Adrenal gland (tissue), 12 donors: ENCODE measurements around the gene COX11. TPM values are rescaled to one million over a fixed set of nuclear protein-coding genes. Genes with fewer than 3 reads are reported as not detected.

Source experiments
- DNase-seq, 7 donors: peaks; one replicate each; pipeline ENCODE4 v3.0.0-alpha.2; 2019 to 2020
- H3K27ac ChIP-seq, 5 donors: fragments of 200-600 bp; sonication (generic) in 4 of 5; 1 replicate in 3 of 5; 2 replicates in 2 of 5; pipeline versions ENCODE4 v1.5.1 to v1.8.0; 2016 to 2020; ENCODE audit warnings: mild to moderate bottlenecking in 1 of 5
- H3K27me3 ChIP-seq: fragments of 200-600 bp; 2 replicates; pipeline ENCODE4 v1.8.0; 2021
- H3K36me3 ChIP-seq, 2 donors: fragments of 200-600 bp; replicated peaks in 1 of 2; 1 replicate in 1 of 2; 2 replicates in 1 of 2; pipeline versions ENCODE4 v1.5.1 to v1.8.0; 2018 to 2022
- H3K4me1 ChIP-seq, 2 donors: fragments of 200-600 bp; replicated peaks in 1 of 2; 1 replicate in 1 of 2; 2 replicates in 1 of 2; pipeline versions ENCODE4 v1.5.1 to v1.8.0; 2018 to 2021
- H3K4me3 ChIP-seq, 4 donors: fragments of 200-600 bp; sonication (generic) in 3 of 4; one replicate each; pipeline ENCODE4 v1.5.1; 2016 to 2018
- H3K9me3 ChIP-seq, 3 donors: fragments of 200-600 bp; sonication (generic) in 1 of 3; replicated peaks in 1 of 3; 1 replicate in 2 of 3; 2 replicates in 1 of 3; pipeline versions ENCODE4 v1.5.1 to v1.8.0; 2016 to 2021
- CTCF ChIP-seq, 6 experiments: fragments of 450-650 bp in 4 of 6; fragments of 200-600 bp in 2 of 6; sonication (generic) in 1 of 6; IDR thresholded peaks; 1 replicate in 5 of 6; 2 replicates in 1 of 6; pipeline versions ENCODE4 v1.5.1 to v1.8.0; 2016 to 2021; ENCODE audit warnings: antibody characterized with exemption in 6 of 6, mild to moderate bottlenecking in 2 of 6, moderate library complexity in 1 of 6
- POLR2A ChIP-seq, 2 donors: fragments of 450-650 bp; IDR thresholded peaks; one replicate each; pipeline ENCODE4 v1.6.1; 2017; ENCODE audit warnings: antibody characterized with exemption in 2 of 2, mild to moderate bottlenecking in 2 of 2, moderate library complexity in 1 of 2
- WGBS, 4 donors: extraction: QIAGEN DNeasy Blood & Tissue Kit in 2 of 4; methylation state at CpG; one replicate each; pipeline versions ENCODE4 v1.1.5 to v1.1.7; 2013 to 2017; 5-methylcytosine and 5-hydroxymethylcytosine counted together
- intact Hi-C, 2 donors: fragments of 100-400 bp; cut with DNase I; formaldehyde crosslinking; loops; one replicate each; pipeline versions ENCODE4 v1.14.1 to v1.15.0; 2022 to 2023
- polyA plus RNA-seq, 3 donors: library from polyadenylated mRNA; stranded (reverse); fragments of 200-250 nt in 2 of 3; fragments of 350-450 nt in 1 of 3; fragmentation: Illumina TruSeq in 1 of 3; extraction: RNeasy Lipid Tissue Mini Kit (QIAGEN cat#74804) in 1 of 3; gene quantifications; one replicate each; pipeline ENCODE4 v1.2.3, GENCODE V29; 2013 to 2014
- total RNA-seq, 9 donors: library from RNA; depleted of rRNA in 4 of 9; stranded (reverse); fragments of >200 nt in 4 of 9; fragments of 120-200 nt in 1 of 9; fragmentation: NEBNext Ultra II Directional in 1 of 9; extraction: Animal tissue kit (Norgen Biotek cat#: 25700) in 1 of 9; gene quantifications; one replicate each; pipeline versions ENCODE4 v1.1.0 to v1.2.4, GENCODE V29; 2013 to 2023
- donor health status: healthy with polysubstance abuse.
- donor health status: Bipolar disorder and iron deficiency.
- donor health status: DM: yes; HTN: yes; CAD: no.
- donor health status: DM: no; HTN: no; CAD: no.
- donor health status: DM: no; HTN: no; CAD: no.
- donor health status: DM: yes; HTN: yes; CAD: no.

COX11 gene
- total and polyA plus RNA-seq, 12 donors: 16.8 to 63.5 (median 50.0) TPM

- no peak for DNase-seq
- no peak for TF ChIP-seq CTCF (IDR thresholded peaks at IDR 0.05)
- no peak for TF ChIP-seq POLR2A (IDR thresholded peaks at IDR 0.05)
- Histone ChIP-seq H3K27ac (no peak overlapping the region), H3K4me1 (no peaks in the 10 kb centered on the region), H3K4me3 (no peak overlapping the region), H3K9me3 (no peaks in the 10 kb centered on the region), H3K27me3 (no peaks in the 10 kb centered on the region), H3K36me3 (peaks cover 0 to 12% of the 10 kb centered on the region in 2 donors)
- 94 to 100% (median 97%) methylated on average over 1 of the region's 1 CpG for WGBS, 4 donors
- intact Hi-C loops: no loop called here
Measured at GRCh38 chr17:54937426-54937825, 31.0 kb downstream of the COX11 start.

GRCh38 chr17:54937018-54937417 is 31.4 kb downstream of the COX11 start:
- Histone ChIP-seq H3K4me3 (no peak overlapping the region), H3K27me3 (no peaks in the 10 kb centered on the region), H3K4me1 (no peaks in the 10 kb centered on the region), H3K36me3 (peaks cover 0 to 12% of the 10 kb centered on the region in 2 donors), H3K27ac (no peak overlapping the region), H3K9me3 (no peaks in the 10 kb centered on the region)
- WGBS, 4 donors: 79 to 89% (median 83%) methylated on average over 5 of the region's 5 CpGs
- TF ChIP-seq CTCF (IDR thresholded peaks at IDR 0.05) (no peak), POLR2A (IDR thresholded peaks at IDR 0.05) (no peak)
- no peak for DNase-seq
- intact Hi-C loops: no loop called here

- intact Hi-C loops: no loop called here
- Histone ChIP-seq H3K27ac (no peak overlapping the region), H3K9me3 (no peaks in the 10 kb centered on the region), H3K4me1 (no peaks in the 10 kb centered on the region), H3K4me3 (no peak overlapping the region), H3K36me3 (peaks cover 0 to 15% of the 10 kb centered on the region in 2 donors), H3K27me3 (no peaks in the 10 kb centered on the region)
- TF ChIP-seq CTCF (IDR thresholded peaks at IDR 0.05) (no peak), POLR2A (IDR thresholded peaks at IDR 0.05) (no peak)
- no peak for DNase-seq
- WGBS, 4 donors: 95 to 99% (median 97%) methylated on average over 5 of the region's 5 CpGs
Measured at GRCh38 chr17:54935471-54935870, 33.0 kb downstream of the COX11 start.

- Histone ChIP-seq H3K4me3 (no peak overlapping the region), H3K27ac (no peak overlapping the region), H3K36me3 (peaks cover 0 to 12% of the 10 kb centered on the region in 2 donors), H3K4me1 (no peaks in the 10 kb centered on the region), H3K9me3 (no peaks in the 10 kb centered on the region), H3K27me3 (no peaks in the 10 kb centered on the region)
- no peak for TF ChIP-seq POLR2A (IDR thresholded peaks at IDR 0.05)
- TF ChIP-seq CTCF (IDR thresholded peaks at IDR 0.05): no peak
- intact Hi-C loops: no loop called here
- no peak for DNase-seq
- 85 to 90% (median 90%) methylated on average over 3 of the region's 3 CpGs for WGBS, 4 donors
Measured at GRCh38 chr17:54933921-54934320, 34.5 kb downstream of the COX11 start.
